Uterus (tissue), 2 donors: ENCODE measurements around the gene MYZAP.

Source experiments
- POLR2A ChIP-seq, 2 donors: fragments of 450-650 bp; IDR thresholded peaks; one replicate each; pipeline ENCODE4 v1.6.1; 2016; ENCODE audit warnings: antibody characterized with exemption in 2 of 2, mild to moderate bottlenecking in 1 of 2, moderate library complexity in 1 of 2
- TF ChIP-seq, protein P1 (sequence below), 4 experiments: fragments of 200-600 bp in 2 of 4; fragments of 450-650 bp in 2 of 4; sonication (generic) in 2 of 4; IDR thresholded peaks; one replicate each; pipeline ENCODE4 v1.5.1; 2016 to 2019; ENCODE audit warnings: antibody characterized with exemption in 4 of 4, mild to moderate bottlenecking in 2 of 4, moderate library complexity in 1 of 4

- TF ChIP-seq, protein P1, sequence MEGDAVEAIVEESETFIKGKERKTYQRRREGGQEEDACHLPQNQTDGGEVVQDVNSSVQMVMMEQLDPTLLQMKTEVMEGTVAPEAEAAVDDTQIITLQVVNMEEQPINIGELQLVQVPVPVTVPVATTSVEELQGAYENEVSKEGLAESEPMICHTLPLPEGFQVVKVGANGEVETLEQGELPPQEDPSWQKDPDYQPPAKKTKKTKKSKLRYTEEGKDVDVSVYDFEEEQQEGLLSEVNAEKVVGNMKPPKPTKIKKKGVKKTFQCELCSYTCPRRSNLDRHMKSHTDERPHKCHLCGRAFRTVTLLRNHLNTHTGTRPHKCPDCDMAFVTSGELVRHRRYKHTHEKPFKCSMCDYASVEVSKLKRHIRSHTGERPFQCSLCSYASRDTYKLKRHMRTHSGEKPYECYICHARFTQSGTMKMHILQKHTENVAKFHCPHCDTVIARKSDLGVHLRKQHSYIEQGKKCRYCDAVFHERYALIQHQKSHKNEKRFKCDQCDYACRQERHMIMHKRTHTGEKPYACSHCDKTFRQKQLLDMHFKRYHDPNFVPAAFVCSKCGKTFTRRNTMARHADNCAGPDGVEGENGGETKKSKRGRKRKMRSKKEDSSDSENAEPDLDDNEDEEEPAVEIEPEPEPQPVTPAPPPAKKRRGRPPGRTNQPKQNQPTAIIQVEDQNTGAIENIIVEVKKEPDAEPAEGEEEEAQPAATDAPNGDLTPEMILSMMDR (IDR thresholded peaks at IDR 0.05), result no peak
- TF ChIP-seq POLR2A (IDR thresholded peaks at IDR 0.05), result no peak
Observed at GRCh38 chr15:57589754-57590153, 1.9 kb upstream of the MYZAP start.
